K562 (cell line): ENCODE results near the gene MATR3.

Experiments
- FOXA1 ChIP-seq: fragments of 450-650 bp; IDR thresholded peaks from 2 replicates; pipeline ENCODE4 v1.6.1; 2016; ENCODE audit warnings: mild to moderate bottlenecking, borderline replicate concordance
- MXI1 ChIP-seq: IDR thresholded peaks from 2 replicates; pipeline ENCODE4 v1.6.1; 2011; ENCODE audit warnings: low read depth, mild to moderate bottlenecking, improper control_type of control experiment, low read length
- POLR2A ChIP-seq: fragments of 450-650 bp; conservative IDR thresholded peaks from 2 replicates; pipeline ENCODE4 v1.6.1; 2016
- POLR2AphosphoS5 ChIP-seq: IDR thresholded peaks from 2 replicates; pipeline ENCODE4 v1.6.1; 2011; ENCODE audit warnings: mild to moderate bottlenecking, low read depth, low read length, moderate library complexity; ENCODE audit not compliant: control insufficient read depth, insufficient read depth
- ZBTB8A ChIP-seq: fragments of 450-650 bp; IDR thresholded peaks from 2 replicates; pipeline ENCODE4 v1.6.1; 2018; ENCODE audit warnings: mild to moderate bottlenecking, moderate library complexity; ENCODE audit not compliant: partially characterized antibody
- TF ChIP-seq, protein P1 (sequence below), 2 experiments: fragments of 450-650 bp; formaldehyde crosslinking in 1 of 2; IDR thresholded peaks; 2 replicates each; pipeline versions ENCODE4 v1.4.0 to v1.6.1; 2014 to 2020; ENCODE audit warnings: mild to moderate bottlenecking in 2 of 2, borderline replicate concordance in 1 of 2, low read depth in 1 of 2

DNA sequence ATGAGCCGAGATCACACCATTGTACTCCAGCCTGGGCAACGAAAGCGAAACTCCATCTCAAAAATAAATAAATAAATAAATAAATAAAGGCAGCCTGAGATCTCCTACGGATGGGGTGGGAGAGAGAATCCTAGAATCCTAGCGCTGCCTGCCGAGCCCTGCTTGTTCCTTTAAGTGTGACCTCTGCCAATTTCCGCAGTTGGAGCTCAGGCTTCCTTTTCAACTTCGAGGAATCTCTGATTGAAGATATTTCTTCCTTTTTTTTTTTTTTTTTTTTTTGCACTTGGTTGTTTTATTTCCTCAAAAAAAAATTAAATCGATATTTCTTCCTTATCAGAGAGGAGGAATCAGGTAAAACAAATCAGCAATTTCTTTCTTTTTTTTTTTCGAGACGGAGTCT lies 27.3 kb upstream of the MATR3 start:
- TF ChIP-seq FOXA1 (no peak), POLR2A (no peak), ZBTB8A (no peak), POLR2AphosphoS5 (no peak), MXI1 (no peak)
- TF ChIP-seq, protein P1, sequence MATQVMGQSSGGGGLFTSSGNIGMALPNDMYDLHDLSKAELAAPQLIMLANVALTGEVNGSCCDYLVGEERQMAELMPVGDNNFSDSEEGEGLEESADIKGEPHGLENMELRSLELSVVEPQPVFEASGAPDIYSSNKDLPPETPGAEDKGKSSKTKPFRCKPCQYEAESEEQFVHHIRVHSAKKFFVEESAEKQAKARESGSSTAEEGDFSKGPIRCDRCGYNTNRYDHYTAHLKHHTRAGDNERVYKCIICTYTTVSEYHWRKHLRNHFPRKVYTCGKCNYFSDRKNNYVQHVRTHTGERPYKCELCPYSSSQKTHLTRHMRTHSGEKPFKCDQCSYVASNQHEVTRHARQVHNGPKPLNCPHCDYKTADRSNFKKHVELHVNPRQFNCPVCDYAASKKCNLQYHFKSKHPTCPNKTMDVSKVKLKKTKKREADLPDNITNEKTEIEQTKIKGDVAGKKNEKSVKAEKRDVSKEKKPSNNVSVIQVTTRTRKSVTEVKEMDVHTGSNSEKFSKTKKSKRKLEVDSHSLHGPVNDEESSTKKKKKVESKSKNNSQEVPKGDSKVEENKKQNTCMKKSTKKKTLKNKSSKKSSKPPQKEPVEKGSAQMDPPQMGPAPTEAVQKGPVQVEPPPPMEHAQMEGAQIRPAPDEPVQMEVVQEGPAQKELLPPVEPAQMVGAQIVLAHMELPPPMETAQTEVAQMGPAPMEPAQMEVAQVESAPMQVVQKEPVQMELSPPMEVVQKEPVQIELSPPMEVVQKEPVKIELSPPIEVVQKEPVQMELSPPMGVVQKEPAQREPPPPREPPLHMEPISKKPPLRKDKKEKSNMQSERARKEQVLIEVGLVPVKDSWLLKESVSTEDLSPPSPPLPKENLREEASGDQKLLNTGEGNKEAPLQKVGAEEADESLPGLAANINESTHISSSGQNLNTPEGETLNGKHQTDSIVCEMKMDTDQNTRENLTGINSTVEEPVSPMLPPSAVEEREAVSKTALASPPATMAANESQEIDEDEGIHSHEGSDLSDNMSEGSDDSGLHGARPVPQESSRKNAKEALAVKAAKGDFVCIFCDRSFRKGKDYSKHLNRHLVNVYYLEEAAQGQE (IDR thresholded peaks at IDR 0.05; ENCODE audit: borderline replicate concordance), result no peak
- TF ChIP-seq, protein P1 (CRISPR knock-in tag; IDR thresholded peaks at IDR 0.05; ENCODE audit: low read depth), result no peak
